ENCODE results near the gene EIF4H. TPM values are rescaled to one million over a fixed set of nuclear protein-coding genes. Genes with fewer than 3 reads are reported as not detected.

The EIF4H gene
- total RNA-seq, 1 experiment from 2014 or later, result 339 TPM

DNA sequence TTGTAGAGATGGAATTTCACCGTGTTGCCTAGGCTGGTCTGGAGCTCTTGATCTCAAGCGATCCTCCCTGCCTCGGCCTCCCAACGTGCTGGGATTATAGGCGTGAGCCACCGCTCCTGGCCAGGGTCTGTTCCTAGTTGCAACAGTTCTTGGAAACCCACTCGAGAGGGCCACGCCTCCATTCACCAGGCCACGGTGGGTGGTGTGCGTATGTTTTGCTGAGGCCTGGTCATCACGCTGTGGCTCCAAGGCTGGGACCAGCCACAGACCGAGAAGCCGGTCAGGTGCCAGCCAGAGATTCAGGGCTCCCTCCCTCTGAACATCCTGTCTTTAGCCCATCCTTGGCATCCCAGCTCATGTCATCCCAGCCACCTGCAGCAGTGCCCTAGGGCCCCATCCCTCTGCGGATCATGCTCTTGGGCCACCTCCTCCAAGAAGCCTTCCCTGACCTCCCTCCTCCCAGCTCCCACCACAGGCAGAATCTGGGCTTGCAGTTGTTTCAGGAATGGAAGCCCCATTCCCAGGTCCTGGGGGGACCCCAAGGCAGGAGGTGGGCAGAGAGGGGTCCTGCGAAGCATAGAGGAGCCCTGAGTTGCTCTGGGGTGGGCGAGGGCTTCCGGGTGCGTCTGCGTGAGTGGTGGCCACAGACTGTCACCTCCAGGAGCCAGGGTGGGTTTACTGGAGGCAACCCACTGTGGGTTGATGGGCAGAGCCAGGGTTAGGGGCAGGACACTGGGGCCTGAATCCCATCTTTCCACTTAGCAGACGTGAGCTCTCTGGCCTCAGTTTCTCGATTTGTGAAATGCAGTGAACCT, 40.9 kb downstream of the EIF4H start:
- no peaks in the 10 kb centered on the region for H3K9me3 ChIP-seq (ENCODE audit: low read length)
- BruUV-seq (replicated peaks), result no TSS peak
- TF ChIP-seq EZH2phosphoT487 (IDR thresholded peaks at IDR 0.05; ENCODE audit: borderline replicate concordance, low read length) (no peak), EZH2 (IDR thresholded peaks at IDR 0.05; ENCODE audit: low read length, unreplicated experiment) (no peak), CTCF (conservative IDR thresholded peaks at IDR 0.05; ENCODE audit: low read depth, low read length) (no peak)
- no peaks in the 10 kb centered on the region for H4K20me1 ChIP-seq (ENCODE audit: low read length)
- no peak for DNase-seq
- H3K79me2 ChIP-seq (ENCODE audit: low read length), result no peaks in the 10 kb centered on the region
- ChIA-PET CTCF (interaction anchor here (0.9 kb wide), 1 partner anchor 12 kb away, joined by 13 read pairs; no protein-coding TSS in a partner anchor), POLR2A (ENCODE audit: unreplicated experiment) (no interaction called here)
- no peak overlapping the region for H3K4me3 ChIP-seq (ENCODE audit: low read length)
- ATAC-seq, result no peak
- no peak overlapping the region for H3K27ac ChIP-seq (ENCODE audit: low read length)
- intact Hi-C loops (cut with micrococcal nuclease), result no loop called here
- no peak overlapping the region for H3K9ac ChIP-seq (ENCODE audit: low read length)
- no peaks in the 10 kb centered on the region for H3F3A ChIP-seq (ENCODE audit: low read length, unreplicated experiment)
- H3K36me3 ChIP-seq (ENCODE audit: low read depth, low read length), result no peaks in the 10 kb centered on the region
- no peaks in the 10 kb centered on the region for H3K9me2 ChIP-seq (replicated peaks; ENCODE audit: low read length)
- H3K4me1 ChIP-seq (ENCODE audit: insufficient read depth, low read length), result peaks cover 4% of the 10 kb centered on the region
- no peaks in the 10 kb centered on the region for H3K27me3 ChIP-seq (ENCODE audit: low read length)
- no peak overlapping the region for H2AFZ ChIP-seq (ENCODE audit: low read length)
- H3K4me2 ChIP-seq (ENCODE audit: low read length), result no peak overlapping the region

GRCh38 chr7:74215921-74216320, 41.8 kb downstream of the EIF4H start:
- Histone ChIP-seq H2AFZ (ENCODE audit: low read length) (no peak overlapping the region), H3K79me2 (ENCODE audit: low read length) (no peaks in the 10 kb centered on the region), H3K9me2 (replicated peaks; ENCODE audit: low read length) (no peaks in the 10 kb centered on the region), H3K36me3 (ENCODE audit: low read depth, low read length) (no peaks in the 10 kb centered on the region), H3K4me2 (ENCODE audit: low read length) (no peak overlapping the region), H3K9me3 (ENCODE audit: low read length) (no peaks in the 10 kb centered on the region), H3K27ac (ENCODE audit: low read length) (no peak overlapping the region), H3K9ac (ENCODE audit: low read length) (no peak overlapping the region), H3K4me3 (ENCODE audit: low read length) (no peak overlapping the region), H3K27me3 (ENCODE audit: low read length) (no peaks in the 10 kb centered on the region), H4K20me1 (ENCODE audit: low read length) (no peaks in the 10 kb centered on the region), H3K4me1 (ENCODE audit: insufficient read depth, low read length) (no peaks in the 10 kb centered on the region), H3F3A (ENCODE audit: low read length, unreplicated experiment) (no peaks in the 10 kb centered on the region)
- ATAC-seq (no peak), DNase-seq (no peak)
- intact Hi-C loops (cut with micrococcal nuclease), result no loop called here
- ChIA-PET POLR2A (ENCODE audit: unreplicated experiment) (no interaction called here), CTCF (interaction anchor here (0.9 kb wide), 1 partner anchor 13 kb away, joined by 13 read pairs; no protein-coding TSS in a partner anchor)
- BruUV-seq (replicated peaks), result no TSS peak
- TF ChIP-seq EZH2phosphoT487 (IDR thresholded peaks at IDR 0.05; ENCODE audit: borderline replicate concordance, low read length) (no peak), EZH2 (IDR thresholded peaks at IDR 0.05; ENCODE audit: low read length, unreplicated experiment) (no peak), CTCF (conservative IDR thresholded peaks at IDR 0.05; ENCODE audit: low read depth, low read length) (no peak)

DNA sequence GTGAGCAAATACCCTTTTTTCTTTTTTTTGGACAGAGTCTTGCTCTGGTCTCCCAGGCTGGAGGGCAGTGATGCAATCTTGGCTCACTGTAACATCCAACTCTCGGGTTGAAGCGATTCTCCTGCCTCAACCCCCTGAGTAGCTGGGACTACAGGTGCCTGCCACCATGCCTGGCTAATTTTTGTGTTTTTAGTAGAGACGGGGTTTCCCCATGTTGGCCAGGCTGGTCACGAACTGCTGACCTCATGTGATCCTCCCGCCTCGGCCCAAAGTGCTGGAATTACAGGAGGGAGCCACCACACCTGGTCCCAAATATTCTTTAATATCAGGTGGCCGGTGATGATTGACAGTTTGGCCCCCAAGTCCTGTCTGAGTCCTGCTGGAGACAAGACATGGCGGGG, 42.2 kb downstream of the EIF4H start:
- no peak overlapping the region for H3K4me2 ChIP-seq (ENCODE audit: low read length)
- H3K27ac ChIP-seq (ENCODE audit: low read length), result no peak overlapping the region
- ChIA-PET POLR2A (ENCODE audit: unreplicated experiment) (no interaction called here), CTCF (interaction anchor here (0.9 kb wide), 1 partner anchor 14 kb away, joined by 13 read pairs; no protein-coding TSS in a partner anchor)
- no peak for DNase-seq
- H3K4me3 ChIP-seq (ENCODE audit: low read length), result no peak overlapping the region
- H4K20me1 ChIP-seq (ENCODE audit: low read length), result no peaks in the 10 kb centered on the region
- no peaks in the 10 kb centered on the region for H3F3A ChIP-seq (ENCODE audit: low read length, unreplicated experiment)
- no TSS peak for BruUV-seq (replicated peaks)
- no peaks in the 10 kb centered on the region for H3K9me2 ChIP-seq (replicated peaks; ENCODE audit: low read length)
- H3K9me3 ChIP-seq (ENCODE audit: low read length), result no peaks in the 10 kb centered on the region
- no peaks in the 10 kb centered on the region for H3K4me1 ChIP-seq (ENCODE audit: insufficient read depth, low read length)
- H2AFZ ChIP-seq (ENCODE audit: low read length), result no peak overlapping the region
- intact Hi-C loops (cut with micrococcal nuclease), result no loop called here
- H3K79me2 ChIP-seq (ENCODE audit: low read length), result no peaks in the 10 kb centered on the region
- H3K9ac ChIP-seq (ENCODE audit: low read length), result no peak overlapping the region
- no peak for ATAC-seq
- H3K27me3 ChIP-seq (ENCODE audit: low read length), result no peaks in the 10 kb centered on the region
- TF ChIP-seq EZH2phosphoT487 (IDR thresholded peaks at IDR 0.05; ENCODE audit: borderline replicate concordance, low read length), result no peak
- TF ChIP-seq EZH2 (IDR thresholded peaks at IDR 0.05; ENCODE audit: low read length, unreplicated experiment), result no peak
- no peaks in the 10 kb centered on the region for H3K36me3 ChIP-seq (ENCODE audit: low read depth, low read length)

All from PC-3 (cell line).